ES-I3 (cell line): ENCODE measurements around the gene ACVR1.
"Not testable (repeated sequence)": the region's sequence is repeated elsewhere in the genome, so short reads cannot be mapped to it uniquely, and the experiment has no call there.

Source experiments
- H3K36me3 ChIP-seq: 2 replicates; pipeline ENCODE4 v1.6.1; 2013; ENCODE audit warnings: mild to moderate bottlenecking, low read length, control low read depth, moderate library complexity; ENCODE audit not compliant: insufficient read depth
- H3K4me1 ChIP-seq: 2 replicates; pipeline ENCODE4 v1.6.1; 2013; ENCODE audit warnings: mild to moderate bottlenecking, control low read depth, low read length; ENCODE audit not compliant: insufficient read depth
- H3K9ac ChIP-seq: 2 replicates; pipeline ENCODE4 v1.6.1; 2013; ENCODE audit warnings: low read depth, mild to moderate bottlenecking, low read length, moderate library complexity
- H3K9me3 ChIP-seq: 2 replicates; pipeline ENCODE4 v1.6.1; 2013; ENCODE audit warnings: mild to moderate bottlenecking, low read length, moderate library complexity; ENCODE audit not compliant: control insufficient read depth, insufficient read depth

The ACVR1 gene

DNA sequence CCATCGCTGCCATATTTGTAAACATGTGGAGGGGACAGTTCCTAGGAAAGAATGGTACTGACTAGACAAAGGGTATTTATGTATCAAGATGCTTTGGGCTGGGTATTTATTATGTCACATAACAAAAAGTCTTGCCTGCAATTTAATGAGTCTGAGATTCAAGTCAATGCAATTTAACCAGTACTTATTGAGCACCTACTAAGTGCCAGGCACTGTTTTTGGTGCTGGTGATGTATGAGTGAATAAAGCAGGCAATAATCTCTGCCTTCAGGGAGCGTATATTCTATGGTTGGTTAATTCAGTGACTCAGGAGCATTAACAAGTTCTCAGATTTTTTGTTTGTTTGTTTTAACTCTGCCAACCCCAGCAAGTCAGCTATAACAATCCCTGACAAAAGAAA is 24.6 kb upstream of the ACVR1 start:
- Histone ChIP-seq H3K36me3 (no peaks in the 10 kb centered on the region), H3K9ac (no peak overlapping the region), H3K9me3 (no peaks in the 10 kb centered on the region), H3K4me1 (0 out of 2 replicates have a peak, but pooled peaks cover 6% of the 10 kb centered on the region)

DNA sequence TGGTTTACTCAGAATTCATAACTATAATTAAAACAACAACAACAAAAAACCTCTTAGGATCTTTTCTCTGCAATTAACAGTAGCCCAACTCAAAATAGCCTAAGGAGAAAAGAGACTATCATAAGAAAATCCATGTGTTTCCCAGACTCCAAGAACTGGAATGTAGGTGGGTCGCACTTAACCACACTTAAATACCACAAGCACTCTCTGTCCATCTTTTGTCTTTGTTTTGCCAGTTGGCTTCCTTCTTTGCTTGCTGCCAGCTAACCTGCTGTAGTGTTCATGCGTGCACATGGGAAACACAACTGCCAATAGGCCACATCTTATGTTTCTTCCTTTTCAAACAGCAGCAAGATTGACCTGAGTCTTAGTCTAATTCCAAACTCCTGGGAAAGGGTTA is 24.1 kb upstream of the ACVR1 start:
- no peak overlapping the region for H3K9ac ChIP-seq
- peaks cover 9% of the 10 kb centered on the region; the same call in 1 of the 2 replicates for H3K4me1 ChIP-seq
- H3K36me3 ChIP-seq: no peaks in the 10 kb centered on the region
- H3K9me3 ChIP-seq: no peaks in the 10 kb centered on the region

DNA sequence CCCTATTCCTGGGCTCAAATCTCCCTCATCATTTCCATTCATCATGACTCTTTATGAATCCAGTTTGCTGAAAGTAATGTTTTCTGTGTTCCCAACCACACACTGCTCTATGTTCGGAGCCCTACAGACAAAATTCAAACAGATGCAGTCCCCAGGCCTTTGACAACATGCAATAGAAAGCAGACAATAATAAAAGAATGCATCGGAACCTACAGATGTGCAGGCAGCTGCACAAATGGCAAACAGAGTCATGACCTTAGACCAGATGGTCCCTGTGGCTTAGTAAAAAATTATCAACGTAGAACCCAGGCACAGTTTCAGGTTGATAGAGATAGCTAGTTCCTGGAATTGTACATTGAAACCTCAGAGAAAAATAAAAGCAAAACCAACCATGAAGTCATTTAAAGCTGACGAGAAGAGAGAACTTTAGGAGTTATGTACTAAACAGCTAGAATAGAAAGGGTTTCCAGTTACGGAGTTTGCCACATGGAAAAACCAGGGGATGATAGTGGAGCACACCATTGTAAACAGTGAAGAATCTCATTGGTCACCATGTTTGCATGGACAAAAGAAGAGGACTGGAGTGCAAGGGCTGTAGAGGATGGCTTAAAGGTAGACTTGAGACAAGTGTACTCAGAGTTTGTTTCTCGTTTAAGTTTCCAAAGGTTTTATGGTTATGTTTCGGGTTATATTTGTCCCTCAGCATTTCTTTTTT is 23.2 kb upstream of the ACVR1 start:
- H3K9me3 ChIP-seq: no peaks in the 10 kb centered on the region
- no peak overlapping the region for H3K9ac ChIP-seq
- H3K4me1 ChIP-seq: peaks cover 10% of the 10 kb centered on the region; the same call in 1 of the 2 replicates
- no peaks in the 10 kb centered on the region for H3K36me3 ChIP-seq

DNA sequence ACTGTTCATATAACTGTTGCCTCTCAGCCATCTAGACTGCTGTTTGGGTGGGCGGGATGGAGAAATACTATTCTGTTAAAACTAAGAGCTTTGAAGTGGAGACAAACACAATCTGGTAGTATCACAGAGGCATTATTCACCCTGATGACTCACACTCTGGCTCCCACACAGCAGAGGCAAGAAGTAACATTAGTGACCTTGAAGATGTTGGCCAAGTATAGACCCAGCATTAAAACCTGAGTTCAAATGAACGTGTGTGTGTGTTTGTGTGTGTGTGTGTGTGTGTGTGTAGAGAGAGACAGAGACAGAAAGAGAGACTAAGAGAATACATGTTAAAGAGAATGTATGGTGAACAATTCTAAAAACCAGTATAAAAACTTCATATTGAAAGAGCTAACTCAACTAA is 22.5 kb upstream of the ACVR1 start:
- Histone ChIP-seq H3K4me1 (peaks cover 16% of the 10 kb centered on the region), H3K9ac (no peak overlapping the region), H3K36me3 (no peaks in the 10 kb centered on the region), H3K9me3 (no peaks in the 10 kb centered on the region)

DNA sequence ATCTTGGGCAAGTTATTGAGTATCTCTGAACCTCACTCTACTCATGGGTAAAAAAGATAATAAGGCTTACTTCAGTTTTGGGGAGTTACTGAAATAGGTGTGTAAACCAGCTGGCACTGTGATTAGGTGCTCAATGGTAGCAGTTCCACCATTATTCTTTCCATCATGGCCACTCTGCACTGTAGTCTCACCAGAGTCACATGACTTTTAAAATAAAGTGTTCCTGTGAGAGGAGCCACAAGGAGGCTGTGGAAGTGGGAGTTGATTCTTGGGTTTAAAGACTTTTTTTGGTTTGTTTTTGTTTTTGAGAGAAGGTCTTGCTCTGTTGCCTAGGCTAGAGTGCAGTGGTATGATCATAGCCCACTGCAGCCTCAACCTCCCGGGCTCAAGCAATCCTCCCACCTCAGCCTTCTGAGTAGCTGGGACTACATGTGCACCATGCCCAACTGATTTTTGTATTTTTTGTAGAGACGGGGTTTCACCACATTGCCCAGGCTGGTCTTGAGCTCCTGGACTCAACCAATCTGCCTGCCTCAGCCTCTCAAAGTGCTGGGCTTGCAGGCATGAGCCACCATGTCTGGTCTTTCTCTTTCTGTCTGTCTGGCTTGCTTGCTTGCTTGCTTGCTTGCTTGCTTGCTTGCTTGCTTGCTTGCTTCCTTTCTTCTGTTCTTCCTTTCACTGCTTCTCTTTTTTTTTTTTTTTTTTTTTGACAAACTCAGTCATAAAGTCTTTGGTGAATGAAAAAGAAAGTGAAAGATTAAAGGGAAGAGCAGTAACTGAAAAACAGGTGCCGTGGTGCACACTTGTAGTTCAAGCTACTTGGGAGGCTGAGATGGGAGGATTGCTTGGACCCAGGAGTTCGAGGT is 21.2 kb upstream of the ACVR1 start:
- Histone ChIP-seq H3K36me3 (no peaks in the 10 kb centered on the region), H3K9me3 (no peaks in the 10 kb centered on the region), H3K9ac (no peak overlapping the region), H3K4me1 (peaks cover 18% of the 10 kb centered on the region)

DNA sequence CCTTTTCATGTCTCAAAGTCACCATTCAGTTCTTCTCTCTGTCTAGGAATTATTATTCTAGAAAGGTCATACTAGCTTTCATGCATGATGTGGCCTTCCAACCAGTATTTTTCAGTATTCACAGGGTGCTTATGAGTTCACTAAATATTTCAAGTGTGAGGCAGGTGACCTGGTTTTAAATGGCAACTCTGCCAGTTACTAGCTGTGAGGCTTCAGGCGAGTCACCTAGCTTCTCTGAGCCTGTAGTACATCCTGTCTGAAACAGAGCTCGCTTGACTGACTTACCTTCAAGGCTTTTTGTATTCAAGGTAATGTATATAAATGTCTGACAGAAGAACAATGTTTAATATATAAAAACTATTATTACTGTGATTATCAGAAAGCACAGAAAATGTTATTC is 19.4 kb upstream of the ACVR1 start:
- peaks cover 36% of the 10 kb centered on the region for H3K4me1 ChIP-seq
- no peaks in the 10 kb centered on the region for H3K9me3 ChIP-seq
- H3K36me3 ChIP-seq: no peaks in the 10 kb centered on the region
- H3K9ac ChIP-seq: no peak overlapping the region

DNA sequence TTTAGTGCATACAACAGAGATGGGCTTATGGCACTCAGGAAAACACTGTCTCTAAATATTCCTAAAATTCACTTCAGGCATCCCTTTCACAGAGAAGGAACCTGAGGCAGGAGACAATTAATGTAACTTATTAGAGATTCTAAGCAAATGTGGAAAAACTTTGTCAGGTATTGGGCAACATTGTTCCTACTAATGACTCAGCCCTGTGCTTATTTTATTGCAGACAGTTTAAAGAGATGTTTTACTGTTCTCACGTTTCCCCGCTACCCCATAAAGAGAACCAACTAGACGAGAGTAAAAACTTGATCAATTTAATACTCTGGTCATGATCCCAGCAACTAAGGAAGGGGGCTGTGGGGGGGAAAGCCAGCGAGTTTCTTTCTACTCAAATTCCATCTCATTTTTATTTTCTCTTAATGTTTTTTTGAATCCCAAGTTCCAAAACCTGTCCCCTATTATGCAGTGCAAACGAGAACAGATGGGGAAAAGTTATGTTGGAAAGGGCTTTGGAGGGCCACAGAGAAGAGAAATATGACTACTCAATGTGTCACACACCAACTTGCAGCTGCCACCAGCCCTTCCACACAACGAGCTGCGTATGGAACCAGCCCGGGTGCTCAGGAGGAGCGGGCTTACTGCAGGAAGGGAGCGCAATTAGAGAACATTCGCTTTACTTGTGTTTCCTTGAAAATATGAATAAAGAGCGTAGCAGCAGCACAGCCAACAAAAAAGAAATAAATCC is 18.7 kb upstream of the ACVR1 start:
- no peaks in the 10 kb centered on the region for H3K36me3 ChIP-seq
- peaks cover 42% of the 10 kb centered on the region for H3K4me1 ChIP-seq
- H3K9ac ChIP-seq: no peak overlapping the region
- no peaks in the 10 kb centered on the region for H3K9me3 ChIP-seq

DNA sequence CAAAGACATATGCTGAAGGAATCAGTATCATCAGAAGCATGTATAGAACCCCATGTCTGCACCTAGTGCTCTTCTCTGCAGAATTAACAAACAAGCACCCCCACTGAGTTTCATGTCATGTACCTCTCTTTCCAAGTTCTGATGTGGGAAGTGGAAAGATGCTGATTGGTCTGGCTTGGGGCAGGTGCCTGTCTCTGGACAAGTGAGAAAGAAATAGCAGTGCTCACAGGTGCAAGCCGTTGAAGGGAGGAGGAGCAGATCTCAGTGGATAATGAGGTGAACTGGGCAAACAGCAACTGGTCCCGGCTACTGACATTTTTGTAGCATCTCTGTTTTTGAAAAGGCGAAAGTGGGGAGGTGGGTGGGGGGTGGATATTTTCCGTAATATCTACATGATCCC is 17.5 kb upstream of the ACVR1 start:
- H3K9ac ChIP-seq: no peak overlapping the region
- no peaks in the 10 kb centered on the region for H3K9me3 ChIP-seq
- no peaks in the 10 kb centered on the region for H3K36me3 ChIP-seq
- H3K4me1 ChIP-seq: peaks cover 40% of the 10 kb centered on the region

DNA sequence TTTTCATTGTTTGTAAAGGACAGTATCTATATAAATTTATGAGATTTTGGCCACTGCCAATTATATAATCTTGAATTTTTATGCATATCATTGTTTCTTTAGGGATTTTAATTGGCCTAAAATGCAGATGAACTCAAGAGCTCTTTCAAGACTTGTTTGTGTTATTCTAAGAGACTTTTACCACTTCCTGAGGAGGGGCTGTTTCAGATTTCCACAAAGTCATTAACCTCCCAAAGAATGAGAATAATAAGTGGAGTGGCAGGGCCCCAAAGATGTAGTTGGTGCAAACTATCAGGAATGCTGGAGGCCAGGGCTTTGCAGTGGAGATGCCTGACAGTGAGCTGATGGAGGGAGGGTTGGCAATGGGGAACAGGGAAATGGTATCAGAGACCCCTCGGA is 15.5 kb upstream of the ACVR1 start:
- H3K9me3 ChIP-seq: no peaks in the 10 kb centered on the region
- H3K4me1 ChIP-seq: peaks cover 36% of the 10 kb centered on the region
- H3K36me3 ChIP-seq: no peaks in the 10 kb centered on the region
- no peak overlapping the region for H3K9ac ChIP-seq

DNA sequence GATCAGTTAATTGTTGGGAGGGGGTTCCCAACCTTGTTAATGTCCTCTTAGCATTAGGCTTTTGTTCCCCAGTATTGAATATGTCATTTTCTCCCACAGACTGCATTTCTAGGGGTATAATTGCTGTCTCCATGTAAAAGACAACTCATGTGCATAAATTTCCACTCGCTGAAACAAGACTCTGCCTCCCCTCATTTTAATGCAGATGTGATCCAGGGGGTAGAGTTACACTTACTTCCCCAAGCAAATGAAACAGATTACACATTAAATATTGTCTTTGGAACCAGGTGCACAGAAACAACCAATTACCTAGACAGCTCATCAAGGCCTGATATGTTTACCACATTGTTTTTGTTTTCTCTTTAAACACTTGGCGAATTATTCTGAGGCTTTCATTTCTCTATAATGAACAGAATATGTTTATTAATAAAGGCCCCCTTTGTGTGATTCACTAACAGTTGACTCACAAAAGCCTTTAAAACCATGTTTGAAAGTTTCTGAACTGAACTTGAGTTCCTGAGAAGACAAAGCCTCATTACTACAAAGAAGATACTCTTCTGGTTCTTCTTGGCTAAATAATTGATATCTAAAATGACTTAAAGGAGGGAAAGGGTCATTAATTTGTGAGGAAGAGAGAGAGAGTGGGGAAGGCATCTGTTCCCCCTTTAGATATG is 15.0 kb upstream of the ACVR1 start:
- H3K9ac ChIP-seq: no peak overlapping the region
- H3K4me1 ChIP-seq: peaks cover 36% of the 10 kb centered on the region
- H3K36me3 ChIP-seq: no peaks in the 10 kb centered on the region
- H3K9me3 ChIP-seq: no peaks in the 10 kb centered on the region

DNA sequence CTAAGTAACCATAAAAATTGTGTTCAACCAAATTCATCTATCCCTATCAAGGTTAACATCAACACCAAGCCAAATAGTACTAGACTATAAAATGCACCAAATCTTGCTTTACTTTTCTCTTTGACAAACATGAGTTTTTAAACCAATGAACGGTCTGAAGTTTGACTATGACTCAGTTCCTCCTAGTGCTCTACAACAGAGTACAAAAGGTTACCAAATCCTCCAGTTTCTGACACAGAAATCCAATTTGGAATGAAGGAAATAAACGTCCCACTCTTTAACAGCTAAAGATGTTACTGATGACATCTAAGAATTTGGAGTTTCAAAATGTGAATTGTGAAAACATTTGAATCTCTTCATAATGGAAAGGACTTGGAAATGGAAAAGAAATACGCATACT is 11.8 kb upstream of the ACVR1 start:
- Histone ChIP-seq H3K9me3 (no peaks in the 10 kb centered on the region), H3K4me1 (peaks cover 25% of the 10 kb centered on the region), H3K9ac (no peak overlapping the region), H3K36me3 (no peaks in the 10 kb centered on the region)

DNA sequence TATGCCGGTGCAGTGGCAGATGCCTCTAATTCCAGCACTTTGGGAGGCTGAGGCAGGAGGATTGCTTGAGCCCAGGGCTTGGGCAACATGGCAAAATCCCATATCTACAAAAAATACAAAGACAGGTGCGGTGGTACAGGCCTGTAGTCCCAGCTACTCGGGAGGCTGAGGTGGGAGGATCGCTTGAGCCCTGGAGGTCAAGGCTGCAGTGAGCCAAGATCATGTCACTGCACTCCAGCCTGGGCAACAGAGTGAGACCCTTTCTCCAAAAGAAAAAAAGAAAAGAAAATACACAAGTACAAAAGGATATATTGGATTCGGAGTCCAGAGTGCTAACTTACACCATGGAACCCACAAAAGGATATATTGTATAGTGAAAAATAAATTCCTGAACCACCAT is 8.4 kb upstream of the ACVR1 start:
- not testable (repeated sequence) for H3K9ac ChIP-seq, H3K4me1 ChIP-seq, H3K9me3 ChIP-seq, H3K36me3 ChIP-seq

DNA sequence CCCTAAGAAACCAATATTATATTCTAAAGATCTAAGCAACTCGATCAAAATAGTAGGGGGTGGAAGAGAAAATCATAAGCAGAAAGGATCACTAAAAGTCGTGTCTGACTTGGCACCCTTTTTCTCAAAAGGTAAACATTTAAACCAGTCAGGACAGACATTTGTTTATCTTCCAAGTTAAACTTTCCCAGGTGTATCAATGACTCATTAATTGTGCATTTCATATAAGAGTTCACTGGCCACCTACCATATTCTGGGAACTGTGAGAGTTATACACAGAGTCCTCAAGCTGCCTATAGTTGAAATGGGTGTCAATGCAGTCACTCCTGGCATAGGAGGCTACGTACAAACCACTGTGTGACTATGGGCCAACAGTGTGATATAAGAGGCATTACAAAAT is 4.8 kb upstream of the ACVR1 start:
- Histone ChIP-seq H3K9me3 (no peaks in the 10 kb centered on the region), H3K36me3 (no peaks in the 10 kb centered on the region), H3K4me1 (peaks cover 8% of the 10 kb centered on the region; the same call in 1 of the 2 replicates), H3K9ac (no peak overlapping the region)

DNA sequence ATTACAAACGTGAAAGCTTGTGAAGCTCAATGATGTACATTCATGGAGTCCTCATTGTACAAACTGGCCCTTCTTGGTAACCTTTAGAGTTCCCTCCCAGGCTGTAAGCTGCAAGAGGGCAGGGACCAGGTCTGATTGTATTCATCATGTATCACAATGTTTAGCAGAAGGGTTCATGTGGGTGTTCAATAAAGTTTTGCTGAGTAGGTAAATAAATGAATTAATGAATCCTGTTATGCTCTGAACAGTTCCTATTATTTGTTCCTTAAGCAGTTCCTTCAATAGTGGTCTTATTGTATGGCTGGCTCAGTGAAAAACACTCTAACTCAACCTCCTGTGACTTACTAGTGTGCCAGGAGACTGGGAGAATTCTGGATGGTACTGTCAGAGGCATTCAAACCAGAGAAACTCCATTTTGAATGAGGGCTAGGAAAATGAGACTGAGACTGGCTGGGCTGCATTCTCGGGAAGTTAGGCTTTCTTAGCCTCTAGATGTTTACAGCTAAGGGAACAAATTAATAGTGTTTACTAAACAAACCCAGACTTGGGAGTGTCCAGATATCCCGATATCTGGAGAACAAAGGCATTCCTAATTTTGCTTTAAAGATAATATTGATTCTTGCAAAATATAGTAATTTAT is 1.8 kb upstream of the ACVR1 start:
- Histone ChIP-seq H3K36me3 (no peaks in the 10 kb centered on the region), H3K9me3 (no peaks in the 10 kb centered on the region), H3K4me1 (peaks cover 15% of the 10 kb centered on the region), H3K9ac (no peak overlapping the region)
